Stimulated activated CD8-positive, alpha-beta memory T cell treated with anti-CD3 and anti-CD28 coated beads, Interleukin-2, amount 100 ng/mL, for 1 hour (primary cell): ENCODE data around the gene MUC2.

Source experiments
- DNase-seq, 2 donors: peaks; one replicate each; pipeline ENCODE4 v3.0.0-alpha.2; 2020; ENCODE audit warnings: low read depth in 2 of 2

The MUC2 gene

GRCh38 chr11:1051356-1052132, 23.1 kb upstream of the MUC2 start:
- no peak for DNase-seq

GRCh38 chr11:1052133-1053011, 22.3 kb upstream of the MUC2 start:
- no peak for DNase-seq

- DNase-seq, result no peak
Observed at GRCh38 chr11:1053121-1053901, 21.4 kb upstream of the MUC2 start.

GRCh38 chr11:1054143-1055108, 20.2 kb upstream of the MUC2 start:
- DNase-seq, result no peak

GRCh38 chr11:1055109-1055703, 19.5 kb upstream of the MUC2 start:
- no peak for DNase-seq

- no peak for DNase-seq
Observed at GRCh38 chr11:1055990-1056771, 18.5 kb upstream of the MUC2 start.

- no peak for DNase-seq
Observed at GRCh38 chr11:1057806-1058205, 16.9 kb upstream of the MUC2 start.

- no peak for DNase-seq
Observed at GRCh38 chr11:1059759-1060158, 14.9 kb upstream of the MUC2 start.

- DNase-seq, result no peak
Observed at GRCh38 chr11:1060410-1060809, 14.3 kb upstream of the MUC2 start.

- no peak for DNase-seq
Observed at GRCh38 chr11:1060852-1061616, 13.6 kb upstream of the MUC2 start.

- no peak for DNase-seq
Observed at GRCh38 chr11:1062075-1062820, 12.4 kb upstream of the MUC2 start.

GRCh38 chr11:1064167-1064566, 10.5 kb upstream of the MUC2 start:
- DNase-seq, result no peak

GRCh38 chr11:1067812-1068496, 6.7 kb upstream of the MUC2 start:
- no peak for DNase-seq

- DNase-seq, result no peak
Observed at GRCh38 chr11:1069740-1070139, 4.9 kb upstream of the MUC2 start.

GRCh38 chr11:1070594-1071462, 3.8 kb upstream of the MUC2 start:
- no peak for DNase-seq

GRCh38 chr11:1071571-1072115, 3.0 kb upstream of the MUC2 start:
- DNase-seq, result no peak
